ENCODE data around the gene ZNF398.
"Not testable (repeated sequence)": the region's sequence is repeated elsewhere in the genome, so short reads cannot be mapped to it uniquely, and the experiment has no call there.

ZNF398 gene, protein sequence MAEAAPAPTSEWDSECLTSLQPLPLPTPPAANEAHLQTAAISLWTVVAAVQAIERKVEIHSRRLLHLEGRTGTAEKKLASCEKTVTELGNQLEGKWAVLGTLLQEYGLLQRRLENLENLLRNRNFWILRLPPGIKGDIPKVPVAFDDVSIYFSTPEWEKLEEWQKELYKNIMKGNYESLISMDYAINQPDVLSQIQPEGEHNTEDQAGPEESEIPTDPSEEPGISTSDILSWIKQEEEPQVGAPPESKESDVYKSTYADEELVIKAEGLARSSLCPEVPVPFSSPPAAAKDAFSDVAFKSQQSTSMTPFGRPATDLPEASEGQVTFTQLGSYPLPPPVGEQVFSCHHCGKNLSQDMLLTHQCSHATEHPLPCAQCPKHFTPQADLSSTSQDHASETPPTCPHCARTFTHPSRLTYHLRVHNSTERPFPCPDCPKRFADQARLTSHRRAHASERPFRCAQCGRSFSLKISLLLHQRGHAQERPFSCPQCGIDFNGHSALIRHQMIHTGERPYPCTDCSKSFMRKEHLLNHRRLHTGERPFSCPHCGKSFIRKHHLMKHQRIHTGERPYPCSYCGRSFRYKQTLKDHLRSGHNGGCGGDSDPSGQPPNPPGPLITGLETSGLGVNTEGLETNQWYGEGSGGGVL

GRCh38 chr7:149147072-149147751 is at the start of gene ZNF398:
Gene ZNF398, plus strand, starts transcription at chr7:149147453. Its CDS starts 290 bp downstream, at chr7:149147743.
- DNase-seq (ENCODE audit: low read depth, low spot score), result peak; percentile 93

DNA sequence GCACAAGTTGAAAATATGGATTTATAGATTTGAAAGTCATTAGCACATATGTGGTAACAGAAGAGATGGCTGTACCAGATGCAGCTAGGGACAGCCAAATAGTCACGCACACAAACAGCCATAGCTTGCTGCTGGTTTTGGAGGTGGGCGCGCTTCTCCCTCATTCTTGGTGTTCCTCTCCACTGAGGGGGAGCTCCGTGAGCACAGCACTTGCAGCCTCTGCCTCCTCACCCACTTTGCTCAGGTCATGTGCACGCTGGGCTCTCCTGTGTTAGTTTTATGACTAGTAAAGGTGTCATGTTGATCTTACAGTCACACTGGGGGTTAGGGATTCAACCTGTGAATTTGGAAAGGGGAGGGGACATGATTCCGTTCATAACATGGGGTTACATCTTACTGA is 48.2 kb upstream of the ZNF398 start:
- no peak for DNase-seq (ENCODE audit: low read depth, low spot score)

DNA sequence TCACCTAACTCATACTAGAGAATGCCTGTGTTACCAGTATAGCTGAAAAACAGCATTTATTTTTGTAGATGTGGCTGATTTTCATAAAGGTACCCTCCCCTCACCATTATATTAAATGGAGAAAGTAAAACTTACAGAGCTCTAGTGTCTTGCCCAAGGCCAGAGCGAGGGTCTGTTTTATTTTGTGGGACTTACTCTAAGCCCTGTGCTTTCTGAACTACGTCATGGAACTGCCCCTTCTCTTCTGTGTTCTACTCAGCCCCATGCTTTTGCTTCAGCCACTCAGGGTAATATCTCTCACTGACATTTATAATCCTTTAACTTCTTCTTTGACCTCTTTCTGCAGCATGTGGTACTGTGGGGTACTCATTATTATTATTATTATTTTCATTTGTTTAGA is 46.4 kb upstream of the ZNF398 start:
- DNase-seq (ENCODE audit: low read depth, low spot score), result no peak

DNA sequence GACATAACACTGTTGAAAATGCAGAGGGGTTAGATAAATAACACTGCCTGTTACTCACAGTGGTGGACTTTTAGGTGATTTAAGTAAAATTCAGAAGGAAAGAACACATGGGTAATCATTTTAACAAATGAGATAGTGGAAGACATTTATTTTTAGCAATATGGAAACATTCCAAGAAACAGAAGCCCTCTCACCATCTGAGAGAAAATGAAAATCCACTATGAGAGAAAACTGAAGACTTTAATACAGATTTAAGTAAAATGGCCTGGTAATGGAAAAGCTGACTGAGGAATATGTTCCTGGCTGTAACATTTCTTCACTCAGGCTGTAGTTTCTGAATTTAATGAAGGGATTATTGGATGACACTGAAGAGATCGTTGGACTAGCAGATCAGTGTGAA is 44.6 kb upstream of the ZNF398 start:
- no peak for DNase-seq (ENCODE audit: low read depth, low spot score)

DNA sequence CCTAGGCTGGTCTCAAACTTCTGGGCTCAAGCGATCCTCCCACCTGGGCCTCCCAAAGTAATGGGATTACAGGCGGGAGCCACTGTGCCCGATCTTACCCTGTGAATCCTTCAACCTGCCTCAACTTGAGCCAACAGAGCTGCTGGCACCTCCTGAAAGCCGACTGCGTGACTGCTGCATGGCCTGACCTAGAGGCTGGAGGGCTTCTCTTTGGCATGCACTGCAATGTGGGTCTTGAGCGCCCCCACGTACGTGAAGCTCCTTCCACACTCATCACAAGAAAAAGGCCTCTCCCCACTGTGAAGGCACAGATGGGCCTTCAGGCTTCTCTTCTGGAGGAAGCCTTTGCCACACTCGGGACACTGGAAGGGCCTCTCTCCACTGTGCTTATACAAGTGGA is 43.8 kb upstream of the ZNF398 start:
- DNase-seq (ENCODE audit: low read depth, low spot score), result no peak

DNA sequence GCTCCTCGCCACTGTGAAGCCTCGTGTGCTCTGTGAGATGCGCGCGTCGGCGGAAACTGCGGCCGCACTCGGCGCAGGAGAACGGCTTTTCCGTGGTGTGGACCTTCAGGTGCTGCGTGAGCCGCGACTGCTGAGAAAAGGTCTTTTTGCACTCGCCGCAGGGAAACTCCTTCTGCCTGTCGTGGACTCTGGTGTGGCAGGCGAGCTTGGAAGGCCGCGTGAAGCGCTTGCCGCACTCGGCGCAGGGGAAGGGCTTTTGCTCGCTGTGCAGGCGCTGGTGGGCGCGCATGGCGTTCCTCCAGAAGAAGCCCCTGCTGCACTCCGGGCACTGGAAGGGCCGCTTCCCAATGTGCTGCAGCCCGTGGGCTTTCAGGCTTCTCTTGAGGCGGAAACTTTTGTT is 43.0 kb upstream of the ZNF398 start:
- no peak for DNase-seq (ENCODE audit: low read depth, low spot score)

- no peak for DNase-seq (ENCODE audit: low read depth, low spot score)
Measured at GRCh38 chr7:149104749-149105148, 42.5 kb upstream of the ZNF398 start.

DNA sequence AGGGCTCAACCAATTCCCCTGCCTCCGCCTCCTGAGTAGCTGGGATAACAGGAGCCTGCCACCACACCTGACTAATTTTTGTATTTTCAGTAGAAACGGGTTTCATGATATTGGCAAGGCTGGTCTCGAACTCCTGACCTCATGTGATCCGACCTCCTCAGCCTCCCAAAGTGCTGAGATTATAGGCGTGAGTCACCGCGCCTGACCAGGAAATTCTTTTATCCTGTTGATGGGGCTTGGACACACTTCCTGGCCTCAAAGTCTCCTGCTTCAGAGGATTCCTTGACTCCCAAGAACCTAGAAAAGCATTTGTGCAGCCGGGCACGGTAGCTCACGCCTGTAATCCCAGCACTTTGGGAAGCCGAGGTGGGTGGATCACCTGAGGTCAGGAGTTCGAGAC is 37.3 kb upstream of the ZNF398 start:
- DNase-seq (ENCODE audit: low read depth, low spot score), result no peak

DNA sequence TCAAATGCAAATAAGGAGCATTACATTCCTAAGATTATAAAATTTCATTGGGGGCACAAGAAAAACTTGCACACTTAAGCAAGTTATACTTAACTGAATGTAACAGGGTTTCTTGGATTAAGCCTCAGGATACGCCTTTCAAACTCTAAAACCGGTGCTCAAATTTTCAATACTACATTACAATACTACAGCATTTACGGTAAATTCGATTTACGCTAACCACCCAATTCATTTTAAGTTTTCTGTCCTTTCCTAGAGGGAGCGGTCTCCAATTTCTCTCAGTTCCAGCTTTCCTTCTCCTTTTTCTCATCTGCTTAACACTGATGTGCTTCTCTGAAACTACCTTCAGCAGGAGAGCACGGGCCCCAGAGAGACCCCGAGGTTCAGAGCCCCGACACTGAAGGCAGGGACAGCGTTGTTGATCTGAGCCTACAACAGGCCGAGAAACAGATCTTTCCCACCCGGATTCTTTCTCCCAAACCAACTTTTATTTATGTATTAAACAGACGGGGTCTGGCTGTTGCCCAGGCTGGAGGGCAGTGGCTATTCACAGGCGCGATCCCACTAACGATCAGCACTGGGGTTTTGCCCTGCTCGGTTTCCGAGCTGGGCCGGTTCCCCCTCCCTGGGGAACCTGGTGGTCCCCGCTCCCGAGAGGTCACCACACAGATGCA is 21.9 kb upstream of the ZNF398 start:
- DNase-seq (ENCODE audit: low read depth, low spot score), result peak; percentile 4

DNA sequence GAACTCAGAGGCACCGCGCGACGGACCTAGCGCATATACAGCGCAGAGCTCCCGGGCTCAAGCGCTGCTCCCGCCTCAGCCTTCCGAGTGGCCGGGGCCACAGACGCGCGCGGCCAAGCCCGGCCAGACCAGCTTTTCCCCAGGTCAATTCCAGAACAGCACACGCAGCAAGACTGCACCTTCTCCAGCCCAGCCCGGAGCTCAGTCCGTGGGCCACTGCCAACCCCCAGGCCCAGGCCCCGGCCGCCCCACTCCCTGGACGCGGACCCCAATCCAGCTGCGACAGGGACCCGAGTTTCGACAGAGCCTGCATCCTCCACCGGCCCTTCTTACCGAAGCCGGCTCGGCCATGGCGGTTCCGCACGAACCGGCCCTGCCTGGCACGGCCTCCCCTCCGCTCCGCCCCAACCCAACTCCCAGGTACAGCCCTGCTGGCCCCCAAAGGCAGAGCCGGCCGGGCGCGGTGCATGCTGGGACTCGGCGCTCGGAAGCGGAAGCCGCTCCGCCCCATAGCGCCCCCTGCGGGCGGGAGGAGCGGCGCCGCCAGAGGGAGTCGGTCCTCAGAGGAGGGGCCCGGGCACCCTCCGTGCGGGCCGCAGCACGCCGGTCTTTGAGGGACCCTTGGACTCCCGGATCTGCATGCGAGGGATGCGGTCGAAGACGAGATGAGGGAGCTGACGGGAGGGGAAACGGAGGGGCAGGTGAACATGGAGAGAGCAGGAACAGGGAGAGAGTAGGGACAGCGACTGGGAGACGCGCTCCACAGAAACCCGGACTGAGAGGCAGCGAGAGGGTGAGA is 21.2 kb upstream of the ZNF398 start, which contains the start of gene ZNF425:
TSS of gene ZNF425 (minus strand) at position 462 of the 799 bp plus-strand sequence. CDS start at position 351, 111 bp downstream.
- DNase-seq (ENCODE audit: low read depth, low spot score), result peak; percentile 98

GRCh38 chr7:149126662-149127266 is 20.5 kb upstream of the ZNF398 start:
- DNase-seq (ENCODE audit: low read depth, low spot score), result peak; percentile 67

DNA sequence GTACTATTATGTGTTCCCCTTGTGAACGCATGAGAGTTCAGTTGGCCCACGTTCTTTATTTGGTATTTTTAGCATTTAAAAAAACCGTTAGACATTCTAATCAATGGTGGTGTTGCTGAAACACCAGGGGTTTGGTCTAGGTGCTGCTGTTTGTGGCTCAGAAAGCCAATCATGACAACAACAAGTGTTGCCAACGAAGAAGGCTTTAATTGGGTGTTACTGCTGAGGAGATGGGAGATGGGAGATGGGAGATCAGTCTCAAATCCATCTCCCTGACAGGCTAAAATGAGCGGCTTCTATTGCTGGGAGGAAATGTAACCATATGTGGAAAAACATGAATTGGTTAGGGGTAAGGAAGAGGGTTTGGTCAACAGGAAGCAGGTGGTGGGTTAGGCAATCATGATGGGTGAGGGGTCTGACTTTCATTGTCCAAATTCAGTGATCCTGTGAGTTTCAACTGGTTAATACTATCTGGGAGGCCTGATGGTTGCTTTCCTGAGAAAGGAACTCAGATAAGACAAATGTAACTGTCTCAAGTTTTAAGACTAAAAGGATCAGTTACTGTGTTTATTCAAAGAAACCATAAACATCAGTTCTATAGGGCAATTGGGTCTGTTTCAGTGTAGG is 16.6 kb upstream of the ZNF398 start:
- DNase-seq (ENCODE audit: low read depth, low spot score), result no peak

GRCh38 chr7:149133028-149133710 is 14.1 kb upstream of the ZNF398 start:
- no peak for DNase-seq (ENCODE audit: low read depth, low spot score)

GRCh38 chr7:149136118-149136517 is 11.1 kb upstream of the ZNF398 start:
- DNase-seq (ENCODE audit: low read depth, low spot score), result no peak

- no peak for DNase-seq (ENCODE audit: low read depth, low spot score)
Measured at GRCh38 chr7:149140831-149141230, 6.4 kb upstream of the ZNF398 start.

DNA sequence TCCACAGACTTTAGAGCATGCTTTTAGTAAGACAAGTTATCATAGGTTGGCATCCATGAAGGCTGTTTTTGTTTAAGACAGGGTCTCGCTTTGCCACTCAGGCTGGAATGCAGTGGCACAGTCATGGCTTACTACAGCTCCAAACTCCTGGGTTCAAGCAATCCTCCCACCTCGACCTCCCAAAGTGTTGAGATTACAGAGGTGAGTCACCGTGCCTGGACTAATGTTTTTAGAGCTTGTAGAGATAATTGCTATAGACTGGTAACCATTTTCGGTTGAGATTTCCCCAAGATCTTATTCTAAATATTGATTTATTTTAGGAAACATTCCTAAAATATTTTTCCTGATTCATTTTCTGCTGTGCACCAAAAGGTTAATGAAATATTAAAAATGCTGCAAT is 5.4 kb upstream of the ZNF398 start:
- no peak for DNase-seq (ENCODE audit: low read depth, low spot score)

- DNase-seq (ENCODE audit: low read depth, low spot score), result not testable (repeated sequence)
Measured at GRCh38 chr7:149144436-149144922, 2.8 kb upstream of the ZNF398 start.

GRCh38 chr7:149145031-149145845 is 2.0 kb upstream of the ZNF398 start:
- DNase-seq (ENCODE audit: low read depth, low spot score), result no peak

All from astrocyte of the hippocampus (primary cell).